ENCODE results near the gene UHMK1. TPM values are rescaled to one million over a fixed set of nuclear protein-coding genes. Genes with fewer than 3 reads are reported as not detected.

UHMK1 gene
- polyA plus RNA-seq, 1 donor, result 38.5 TPM

Other genes with a start within 250 kb of the UHMK1 start
- gene SPATA46, start 121.0 kb upstream of the UHMK1 start, polyA plus RNA-seq, result 1.2 TPM
- gene C1orf226, start 116.1 kb upstream of the UHMK1 start, polyA plus RNA-seq, result 17.1 TPM
- gene SH2D1B, start 85.7 kb upstream of the UHMK1 start, polyA plus RNA-seq, result 2.1 TPM
- 63.2 TPM for gene UAP1, start 63.9 kb downstream of the UHMK1 start, polyA plus RNA-seq
- 18.3 TPM for gene DDR2, start 134.6 kb downstream of the UHMK1 start, polyA plus RNA-seq